Lower lobe of right lung (tissue), 2 donors: ENCODE data around the gene DLGAP4. TPM values are rescaled to one million over a fixed set of nuclear protein-coding genes. Genes with fewer than 3 reads are reported as not detected.
A peak's percentile ranks its signal among the peaks of the same experiment; 100 is the strongest.

Experiments
- ATAC-seq, 2 donors: fragments of 200-7000 bp; cut with Tn5 transposase; one replicate each; pipeline ENCODE4 v1.9.1; 2020 to 2022; ENCODE audit warnings: mild to moderate bottlenecking in 2 of 2, moderate library complexity in 2 of 2
- DNase-seq: peaks from one replicate; pipeline ENCODE4 v3.0.0-alpha.2; 2020
- H3K27ac ChIP-seq: fragments of 200-600 bp; one replicate; pipeline ENCODE4 v1.8.0; 2022
- H3K27me3 ChIP-seq: fragments of 200-600 bp; one replicate; pipeline ENCODE4 v1.8.0; 2022; ENCODE audit warnings: low read depth
- H3K36me3 ChIP-seq: fragments of 200-600 bp; one replicate; pipeline ENCODE4 v1.8.0; 2022; ENCODE audit warnings: mild to moderate bottlenecking
- H3K4me1 ChIP-seq: fragments of 200-600 bp; one replicate; pipeline ENCODE4 v1.8.0; 2022
- H3K4me3 ChIP-seq: fragments of 200-600 bp; one replicate; pipeline ENCODE4 v1.8.0; 2022; ENCODE audit warnings: mild to moderate bottlenecking
- H3K9me3 ChIP-seq: fragments of 200-600 bp; one replicate; pipeline ENCODE4 v1.8.0; 2022
- intact Hi-C: fragments of 100-400 bp; cut with DNase I; formaldehyde crosslinking; loops from one replicate; pipeline ENCODE4 v1.11.0; 2022
- total RNA-seq: library from RNA; stranded (reverse); fragmentation: NEBNext Ultra II Directional; extraction: Animal tissue kit (Norgen Biotek cat#: 25700); gene quantifications from one replicate; pipeline ENCODE4 v1.2.1, GENCODE V29; 2021
- TF ChIP-seq, protein P1 (sequence below): fragments of 200-600 bp; IDR thresholded peaks from one replicate; pipeline ENCODE4 v1.8.0; 2022; ENCODE audit warnings: antibody characterized with exemption, mild to moderate bottlenecking
- donor health status: DM: no; HTN: yes; CAD: no; lungs with severe emphysema.

The DLGAP4 gene
- total RNA-seq, 1 donor from 2014 or later = 59.3 TPM

DNA sequence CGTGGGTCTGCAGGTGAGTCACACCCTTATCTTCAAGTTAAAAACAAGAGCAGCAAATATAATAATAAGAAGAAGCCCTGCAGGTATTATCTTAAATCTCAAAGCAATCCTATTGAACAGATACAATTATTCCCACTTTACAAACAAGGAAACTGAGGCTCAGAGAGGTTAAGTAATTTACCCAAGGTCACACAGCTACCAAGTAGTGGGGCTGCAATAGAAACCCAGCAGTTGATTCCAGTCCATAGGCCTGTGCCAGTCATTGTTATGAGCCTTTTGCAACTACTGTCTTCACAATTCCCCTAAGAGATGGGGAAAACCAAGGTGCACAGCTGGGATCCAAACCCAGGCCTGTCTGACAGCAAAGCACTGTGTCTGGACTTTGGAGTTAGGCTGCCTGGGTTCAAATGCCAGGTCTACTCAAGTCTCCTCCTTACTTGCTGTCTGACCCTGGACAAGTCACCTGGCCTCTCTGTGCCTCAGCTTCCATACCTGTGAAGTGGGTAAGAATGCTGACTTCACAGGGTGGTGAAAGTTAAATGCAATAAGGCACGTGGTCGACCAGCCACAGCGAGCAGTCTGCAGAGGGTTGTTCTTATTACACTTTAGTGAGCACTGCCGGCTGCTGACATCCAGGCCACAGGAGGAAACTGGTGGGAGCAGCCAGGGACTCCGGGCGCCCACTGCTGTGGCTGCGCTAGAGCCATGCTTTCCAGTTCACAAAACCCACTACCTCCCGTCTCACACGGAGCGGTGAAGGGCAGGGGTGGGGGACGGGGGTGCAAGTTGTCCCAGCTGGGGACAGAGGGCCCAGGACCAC, 241.3 kb downstream of the DLGAP4 start:
- no peak for ATAC-seq
- Histone ChIP-seq H3K27me3 (no peaks in the 10 kb centered on the region), H3K27ac (no peak overlapping the region), H3K36me3 (peaks cover 39% of the 10 kb centered on the region), H3K4me3 (no peak overlapping the region), H3K4me1 (peaks cover 20% of the 10 kb centered on the region), H3K9me3 (no peaks in the 10 kb centered on the region)
- DNase-seq = no peak
- intact Hi-C loops = no loop called here
- TF ChIP-seq, protein P1, sequence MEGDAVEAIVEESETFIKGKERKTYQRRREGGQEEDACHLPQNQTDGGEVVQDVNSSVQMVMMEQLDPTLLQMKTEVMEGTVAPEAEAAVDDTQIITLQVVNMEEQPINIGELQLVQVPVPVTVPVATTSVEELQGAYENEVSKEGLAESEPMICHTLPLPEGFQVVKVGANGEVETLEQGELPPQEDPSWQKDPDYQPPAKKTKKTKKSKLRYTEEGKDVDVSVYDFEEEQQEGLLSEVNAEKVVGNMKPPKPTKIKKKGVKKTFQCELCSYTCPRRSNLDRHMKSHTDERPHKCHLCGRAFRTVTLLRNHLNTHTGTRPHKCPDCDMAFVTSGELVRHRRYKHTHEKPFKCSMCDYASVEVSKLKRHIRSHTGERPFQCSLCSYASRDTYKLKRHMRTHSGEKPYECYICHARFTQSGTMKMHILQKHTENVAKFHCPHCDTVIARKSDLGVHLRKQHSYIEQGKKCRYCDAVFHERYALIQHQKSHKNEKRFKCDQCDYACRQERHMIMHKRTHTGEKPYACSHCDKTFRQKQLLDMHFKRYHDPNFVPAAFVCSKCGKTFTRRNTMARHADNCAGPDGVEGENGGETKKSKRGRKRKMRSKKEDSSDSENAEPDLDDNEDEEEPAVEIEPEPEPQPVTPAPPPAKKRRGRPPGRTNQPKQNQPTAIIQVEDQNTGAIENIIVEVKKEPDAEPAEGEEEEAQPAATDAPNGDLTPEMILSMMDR = no peak

DNA sequence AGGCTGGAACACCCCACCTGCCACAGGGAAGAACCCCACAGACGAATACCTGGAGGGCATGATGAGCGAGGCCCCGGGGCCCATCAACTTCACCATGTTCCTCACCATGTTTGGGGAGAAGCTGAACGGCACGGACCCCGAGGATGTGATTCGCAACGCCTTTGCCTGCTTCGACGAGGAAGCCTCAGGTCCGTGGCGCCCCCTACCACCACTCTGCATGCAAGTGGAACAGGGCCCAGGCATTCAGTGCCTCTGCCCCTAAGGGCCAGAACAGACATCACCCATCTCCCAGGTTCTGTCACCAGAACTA, 241.8 kb downstream of the DLGAP4 start:
- H3K27me3 ChIP-seq = no peaks in the 10 kb centered on the region
- H3K36me3 ChIP-seq = peaks cover 39% of the 10 kb centered on the region
- no peak overlapping the region for H3K27ac ChIP-seq
- H3K4me1 ChIP-seq = peaks cover 20% of the 10 kb centered on the region
- intact Hi-C loops = no loop called here
- ATAC-seq (no peak), DNase-seq (no peak)
- TF ChIP-seq, protein P1 = no peak
- no peak overlapping the region for H3K4me3 ChIP-seq
- H3K9me3 ChIP-seq = no peaks in the 10 kb centered on the region

DNA sequence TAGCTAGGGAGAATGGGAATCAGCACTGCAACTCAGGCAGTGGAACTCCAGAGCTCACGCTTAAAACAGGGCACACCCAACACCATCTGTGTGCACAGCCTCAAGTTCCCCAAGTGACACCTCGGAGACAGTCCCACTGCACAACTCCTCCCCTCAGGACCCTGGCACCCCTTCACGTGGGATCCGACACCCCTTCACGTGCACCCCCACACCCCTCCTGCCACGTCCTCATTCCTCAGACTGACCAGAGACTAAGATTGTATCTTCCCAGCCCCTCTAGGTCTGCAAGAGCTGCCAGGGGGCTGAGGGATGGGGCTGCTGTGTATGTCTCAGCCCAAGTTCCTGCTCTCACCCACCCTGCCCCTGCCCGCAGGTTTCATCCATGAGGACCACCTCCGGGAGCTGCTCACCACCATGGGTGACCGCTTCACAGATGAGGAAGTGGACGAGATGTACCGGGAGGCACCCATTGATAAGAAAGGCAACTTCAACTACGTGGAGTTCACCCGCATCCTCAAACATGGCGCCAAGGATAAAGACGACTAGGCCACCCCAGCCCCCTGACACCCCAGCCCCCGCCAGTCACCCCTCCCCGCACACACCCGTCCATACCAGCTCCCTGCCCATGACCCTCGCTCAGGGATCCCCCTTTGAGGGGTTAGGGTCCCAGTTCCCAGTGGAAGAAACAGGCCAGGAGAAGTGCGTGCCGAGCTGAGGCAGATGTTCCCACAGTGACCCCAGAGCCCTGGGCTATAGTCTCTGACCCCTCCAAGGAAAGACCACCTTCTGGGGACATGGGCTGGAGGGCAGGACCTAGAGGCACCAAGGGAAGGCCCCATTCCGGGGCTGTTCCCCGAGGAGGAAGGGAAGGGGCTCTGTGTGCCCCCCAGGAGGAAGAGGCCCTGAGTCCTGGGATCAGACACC, 242.8 kb downstream of the DLGAP4 start:
- no peak overlapping the region for H3K4me3 ChIP-seq
- H3K36me3 ChIP-seq = peaks cover 39% of the 10 kb centered on the region
- intact Hi-C loops = no loop called here
- no peak for ATAC-seq
- no peaks in the 10 kb centered on the region for H3K27me3 ChIP-seq
- H3K9me3 ChIP-seq = no peaks in the 10 kb centered on the region
- H3K27ac ChIP-seq = no peak overlapping the region
- DNase-seq = no peak
- TF ChIP-seq, protein P1 = no peak
- peaks cover 12% of the 10 kb centered on the region for H3K4me1 ChIP-seq

DNA sequence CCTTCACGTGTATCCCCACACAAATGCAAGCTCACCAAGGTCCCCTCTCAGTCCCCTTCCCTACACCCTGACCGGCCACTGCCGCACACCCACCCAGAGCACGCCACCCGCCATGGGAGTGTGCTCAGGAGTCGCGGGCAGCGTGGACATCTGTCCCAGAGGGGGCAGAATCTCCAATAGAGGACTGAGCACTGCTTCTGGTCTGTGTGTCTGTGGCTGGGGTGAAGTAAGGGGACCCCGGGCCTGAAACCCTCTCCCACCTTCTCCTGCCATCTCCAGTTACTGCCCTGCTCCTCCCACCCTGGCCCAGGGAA, 243.4 kb downstream of the DLGAP4 start:
- H3K4me1 ChIP-seq = peaks cover 6% of the 10 kb centered on the region
- intact Hi-C loops = no loop called here
- no peaks in the 10 kb centered on the region for H3K27me3 ChIP-seq
- ATAC-seq = no peak
- DNase-seq = no peak
- H3K27ac ChIP-seq = no peak overlapping the region
- TF ChIP-seq, protein P1 = no peak
- no peaks in the 10 kb centered on the region for H3K9me3 ChIP-seq
- peaks cover 39% of the 10 kb centered on the region for H3K36me3 ChIP-seq
- H3K4me3 ChIP-seq = no peak overlapping the region

DNA sequence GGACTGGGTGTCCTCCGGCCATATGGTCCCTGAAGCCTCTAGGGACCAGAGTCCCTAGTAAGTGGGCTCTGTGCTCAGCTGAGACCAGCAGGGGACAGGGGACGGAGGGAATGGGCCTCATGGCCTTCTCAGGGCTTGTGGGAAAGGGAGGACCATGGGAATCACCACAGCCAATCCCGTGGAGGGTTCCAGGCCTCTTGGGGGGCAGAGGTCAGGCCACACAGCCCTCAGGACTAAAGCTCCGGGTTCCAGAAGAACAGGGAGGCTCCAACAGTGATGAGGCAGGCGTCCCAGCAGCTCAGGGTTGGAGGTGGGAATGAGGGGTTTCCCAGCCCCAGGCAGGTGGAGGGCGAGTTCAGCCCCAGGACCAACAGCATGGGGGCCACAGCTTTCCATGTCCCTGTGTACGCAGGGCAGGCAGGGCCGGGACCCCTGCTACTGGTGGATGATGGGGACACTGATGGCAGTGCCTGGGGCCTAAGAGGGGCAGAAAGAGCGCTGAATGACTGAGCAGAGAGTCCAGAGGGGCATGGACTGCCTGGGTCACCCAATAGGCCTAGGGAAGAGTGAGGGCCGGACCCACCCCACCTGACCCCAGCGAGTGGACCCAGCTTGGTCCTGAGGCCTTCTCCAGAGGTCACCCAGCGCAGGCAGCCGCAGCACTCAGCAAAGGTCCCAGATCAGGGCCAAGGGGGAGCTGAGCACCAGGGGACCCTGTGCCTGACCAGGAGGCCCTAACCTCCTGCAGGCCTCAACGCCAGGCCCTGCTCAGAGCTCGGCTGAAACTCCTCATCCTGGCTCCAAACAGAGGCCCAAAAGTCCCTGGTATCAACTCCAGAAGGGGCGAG, 244.0 kb downstream of the DLGAP4 start:
- no peak overlapping the region for H3K4me3 ChIP-seq
- H3K36me3 ChIP-seq = peaks cover 36% of the 10 kb centered on the region
- H3K27ac ChIP-seq = peak overlapping the region; percentile 22
- intact Hi-C loops = no loop called here
- H3K9me3 ChIP-seq = no peaks in the 10 kb centered on the region
- ATAC-seq (peak; percentile 15 to 24), DNase-seq (no peak)
- H3K27me3 ChIP-seq = no peaks in the 10 kb centered on the region
- TF ChIP-seq, protein P1 = no peak
- H3K4me1 ChIP-seq = peaks cover under 1% of the 10 kb centered on the region
